ENCODE measurements around the gene CLEC4E.
"Not testable (repeated sequence)": the region's sequence is repeated elsewhere in the genome, so short reads cannot be mapped to it uniquely, and the experiment has no call there.

Gene CLEC4E

GRCh38 chr12:8532045-8532444 is 8.7 kb downstream of the CLEC4E start:
- DNase-seq, result no peak

GRCh38 chr12:8527250-8528130 is 13.2 kb downstream of the CLEC4E start:
- DNase-seq, result no peak

- DNase-seq, result no peak
These were observed 21.5 kb downstream of the CLEC4E start for GRCh38 chr12:8519171-8519570.

- no peak for DNase-seq
These were observed 22.7 kb downstream of the CLEC4E start for GRCh38 chr12:8517971-8518370.

GRCh38 chr12:8513256-8513655 is 27.4 kb downstream of the CLEC4E start, which contains the start of gene CLEC4D:
TSS of gene CLEC4D (plus strand) at chr12:8513503. CDS start at chr12:8513733, 230 bp downstream.
- no peak for DNase-seq

- peak; percentile 35 for DNase-seq
These were observed 31.5 kb downstream of the CLEC4E start for GRCh38 chr12:8508910-8509841.

- DNase-seq, result no peak
These were observed 32.5 kb downstream of the CLEC4E start for GRCh38 chr12:8508223-8508622.

GRCh38 chr12:8507596-8507995 is 33.1 kb downstream of the CLEC4E start:
- no peak for DNase-seq

GRCh38 chr12:8504351-8504750 is 36.4 kb downstream of the CLEC4E start:
- DNase-seq, result no peak

GRCh38 chr12:8501720-8502119 is 39.0 kb downstream of the CLEC4E start:
- DNase-seq, result no peak

GRCh38 chr12:8499616-8500015 is 41.1 kb downstream of the CLEC4E start:
- DNase-seq, result no peak

GRCh38 chr12:8496074-8496473 is 44.6 kb downstream of the CLEC4E start:
- not testable (repeated sequence) for DNase-seq

GRCh38 chr12:8495671-8496070 is 45.0 kb downstream of the CLEC4E start:
- not testable (repeated sequence) for DNase-seq

- peak; percentile 31 for DNase-seq
These were observed 47.6 kb downstream of the CLEC4E start for GRCh38 chr12:8493084-8493483.

- DNase-seq, result no peak
These were observed 48.8 kb downstream of the CLEC4E start for GRCh38 chr12:8491646-8492530.

Measured in femur (tissue), 1 donor.